CD8-positive, alpha-beta memory T cell (primary cell): ENCODE results near the gene PRKAG3. TPM values are rescaled to one million over a fixed set of nuclear protein-coding genes. Genes with fewer than 3 reads are reported as not detected.

Experiments
- CTCF ChIA-PET: fragments of 350-600 bp; sonication (Branson Sonifier 250); formaldehyde crosslinking; loops from one replicate; lab custom pipeline; 2021; ENCODE audit warnings: antibody characterized with exemption; lab: Charles Lee
- POLR2A ChIA-PET: fragments of 350-600 bp; sonication (Branson Sonifier 250); formaldehyde crosslinking; loops from one replicate; lab custom pipeline; 2021; ENCODE audit warnings: antibody characterized with exemption; lab: Charles Lee
- DNase-seq, 5 donors: peaks; one replicate each; pipeline versions ENCODE4 v3.0.0 to v3.0.0-alpha.2; 2020 to 2022; ENCODE audit warnings: mixed read lengths in 1 of 5
- H3K27ac ChIP-seq: one replicate; pipeline ENCODE4 v1.7.0; 2013; ENCODE audit warnings: low read depth, mild to moderate bottlenecking, low read length, moderate library complexity
- H3K27me3 ChIP-seq: 2 replicates; pipeline ENCODE4 v1.7.0; 2013; ENCODE audit warnings: low read length, mild to moderate bottlenecking; ENCODE audit not compliant: insufficient read depth, poor library complexity, severe bottlenecking
- H3K36me3 ChIP-seq: 2 replicates; pipeline ENCODE4 v1.7.0; 2013; ENCODE audit warnings: mild to moderate bottlenecking, low read length, moderate library complexity; ENCODE audit not compliant: insufficient read depth
- H3K4me1 ChIP-seq: 2 replicates; pipeline ENCODE4 v1.7.0; 2013; ENCODE audit warnings: mild to moderate bottlenecking, low read length, moderate library complexity; ENCODE audit not compliant: insufficient read depth
- H3K4me3 ChIP-seq: 2 replicates; pipeline ENCODE4 v1.7.0; 2013; ENCODE audit warnings: mild to moderate bottlenecking, low read length
- H3K9me3 ChIP-seq: 2 replicates; pipeline ENCODE4 v1.7.0; 2013; ENCODE audit warnings: mild to moderate bottlenecking, low read length
- H3K27ac Mint-ChIP-seq, 8 donors: one replicate each; pipeline ENCODE4 v1.8.0; 2020 to 2021; ENCODE audit warnings: mixed read lengths in 8 of 8, mild to moderate bottlenecking in 6 of 8, inconsistent platforms in 3 of 8, moderate library complexity in 3 of 8
- H3K27me3 Mint-ChIP-seq, 2 donors: one replicate each; pipeline ENCODE4 v1.8.0; 2020 to 2021; ENCODE audit warnings: mixed read lengths in 2 of 2, mild to moderate bottlenecking in 1 of 2, moderate library complexity in 1 of 2
- H3K36me3 Mint-ChIP-seq, 3 donors: one replicate each; pipeline ENCODE4 v1.8.0; 2020 to 2021; ENCODE audit warnings: mixed read lengths in 3 of 3, inconsistent platforms in 1 of 3, mild to moderate bottlenecking in 1 of 3
- H3K4me1 Mint-ChIP-seq, 3 donors: one replicate each; pipeline ENCODE4 v1.8.0; 2020 to 2021; ENCODE audit warnings: mixed read lengths in 3 of 3, inconsistent platforms in 1 of 3, mild to moderate bottlenecking in 1 of 3
- H3K4me3 Mint-ChIP-seq, 7 donors: one replicate each; pipeline ENCODE4 v1.8.0; 2020 to 2021; ENCODE audit warnings: mixed read lengths in 7 of 7, mild to moderate bottlenecking in 6 of 7, moderate library complexity in 4 of 7, inconsistent platforms in 2 of 7
- H3K9me3 Mint-ChIP-seq, 5 donors: one replicate each; pipeline ENCODE4 v1.8.0; 2020 to 2022; ENCODE audit warnings: mixed read lengths in 5 of 5, mild to moderate bottlenecking in 3 of 5, moderate library complexity in 2 of 5, inconsistent platforms in 1 of 5
- polyA plus RNA-seq: library from polyadenylated mRNA; unstranded; fragments of 300-500 nt; fragmentation: Illumina TruSeq; gene quantifications from one replicate; pipeline ENCODE4 v1.2.3, GENCODE V29; 2021
- total RNA-seq, 2 experiments: library from RNA; stranded (reverse); gene quantifications; one replicate each; pipeline ENCODE4 v1.2.3, GENCODE V29; 2021

PRKAG3 gene
- total and polyA plus RNA-seq, 3 experiments from 2014 or later = not detected

- DNase-seq = no peak
- Histone ChIP-seq H3K4me3 (no peak overlapping the region), H3K9me3 (no peaks in the 10 kb centered on the region), H3K27ac (no peak overlapping the region), H3K27me3 (peaks cover 5% of the 10 kb centered on the region), H3K36me3 (no peaks in the 10 kb centered on the region), H3K4me1 (no peaks in the 10 kb centered on the region)
- Mint-ChIP-seq H3K4me3 (no peak overlapping the region), H3K27me3 (peaks cover 11 to 48% of the 10 kb centered on the region in 2 donors), H3K4me1 (no peaks in the 10 kb centered on the region), H3K36me3 (no peaks in the 10 kb centered on the region), H3K27ac (no peak overlapping the region), H3K9me3 (no peaks in the 10 kb centered on the region)
- ChIA-PET POLR2A (no interaction called here), CTCF (interaction anchor here (1.4 kb wide), 1 partner anchor 13 kb away, joined by 3 read pairs; no protein-coding TSS in a partner anchor)
These were observed 15.0 kb downstream of the PRKAG3 start for GRCh38 chr2:218816561-218817011.

- no peaks in the 10 kb centered on the region for H3K36me3 ChIP-seq
- Mint-ChIP-seq H3K27ac (no peak overlapping the region), H3K4me1 (no peaks in the 10 kb centered on the region), H3K27me3 (peaks cover 9 to 49% of the 10 kb centered on the region in 2 donors), H3K36me3 (no peaks in the 10 kb centered on the region), H3K4me3 (no peak overlapping the region), H3K9me3 (no peaks in the 10 kb centered on the region)
- ChIA-PET CTCF (no interaction called here), POLR2A (no interaction called here)
- no peak overlapping the region for H3K4me3 ChIP-seq
- peaks cover 5% of the 10 kb centered on the region for H3K27me3 ChIP-seq
- DNase-seq = no peak
- H3K27ac ChIP-seq = no peak overlapping the region
- H3K9me3 ChIP-seq = no peaks in the 10 kb centered on the region
- H3K4me1 ChIP-seq = no peaks in the 10 kb centered on the region
These were observed 16.0 kb downstream of the PRKAG3 start for GRCh38 chr2:218815649-218816048.

- no peak for DNase-seq
- H3K36me3 Mint-ChIP-seq = no peaks in the 10 kb centered on the region
- CTCF ChIA-PET = no interaction called here
- peaks cover 6 to 46% of the 10 kb centered on the region in 2 donors for H3K27me3 Mint-ChIP-seq
- POLR2A ChIA-PET = no interaction called here
- H3K27ac Mint-ChIP-seq = no peak overlapping the region
- no peaks in the 10 kb centered on the region for H3K36me3 ChIP-seq
- no peaks in the 10 kb centered on the region for H3K9me3 Mint-ChIP-seq
- no peak overlapping the region for H3K4me3 Mint-ChIP-seq
- H3K4me3 ChIP-seq = no peak overlapping the region
- H3K27ac ChIP-seq = no peak overlapping the region
- no peaks in the 10 kb centered on the region for H3K9me3 ChIP-seq
- H3K4me1 ChIP-seq = no peaks in the 10 kb centered on the region
- no peaks in the 10 kb centered on the region for H3K4me1 Mint-ChIP-seq
- peaks cover 5% of the 10 kb centered on the region for H3K27me3 ChIP-seq
These were observed 16.4 kb downstream of the PRKAG3 start for GRCh38 chr2:218815244-218815637.

- no peaks in the 10 kb centered on the region for H3K9me3 ChIP-seq
- ChIA-PET POLR2A (no interaction called here), CTCF (no interaction called here)
- no peak overlapping the region for H3K4me3 Mint-ChIP-seq
- no peaks in the 10 kb centered on the region for H3K36me3 ChIP-seq
- H3K27me3 ChIP-seq = peaks cover 5% of the 10 kb centered on the region
- peaks cover 6 to 47% of the 10 kb centered on the region in 2 donors for H3K27me3 Mint-ChIP-seq
- H3K4me3 ChIP-seq = no peak overlapping the region
- no peaks in the 10 kb centered on the region for H3K9me3 Mint-ChIP-seq
- DNase-seq = no peak
- H3K36me3 Mint-ChIP-seq = no peaks in the 10 kb centered on the region
- H3K27ac Mint-ChIP-seq = peak overlapping the region in 1 of 8 donors; percentile 53
- no peaks in the 10 kb centered on the region for H3K4me1 ChIP-seq
- no peaks in the 10 kb centered on the region for H3K4me1 Mint-ChIP-seq
- H3K27ac ChIP-seq = no peak overlapping the region
These were observed 16.9 kb downstream of the PRKAG3 start for GRCh38 chr2:218814540-218815243.

- H3K27ac ChIP-seq = no peak overlapping the region
- H3K27ac Mint-ChIP-seq = peak overlapping the region in 1 of 8 donors; percentile 38
- H3K36me3 ChIP-seq = no peaks in the 10 kb centered on the region
- ChIA-PET POLR2A (no interaction called here), CTCF (no interaction called here)
- H3K4me3 ChIP-seq = no peak overlapping the region
- no peak overlapping the region for H3K4me3 Mint-ChIP-seq
- H3K9me3 ChIP-seq = no peaks in the 10 kb centered on the region
- H3K4me1 Mint-ChIP-seq = no peaks in the 10 kb centered on the region
- H3K4me1 ChIP-seq = no peaks in the 10 kb centered on the region
- peaks cover 9 to 50% of the 10 kb centered on the region in 2 donors for H3K27me3 Mint-ChIP-seq
- DNase-seq = no peak
- H3K36me3 Mint-ChIP-seq = no peaks in the 10 kb centered on the region
- peaks cover 5% of the 10 kb centered on the region for H3K27me3 ChIP-seq
- no peaks in the 10 kb centered on the region for H3K9me3 Mint-ChIP-seq
These were observed 17.7 kb downstream of the PRKAG3 start for GRCh38 chr2:218813771-218814460.

- CTCF ChIA-PET = no interaction called here
These were observed 18.7 kb downstream of the PRKAG3 start for GRCh38 chr2:218812861-218813260.

GRCh38 chr2:218812096-218812815, 19.3 kb downstream of the PRKAG3 start:
- no peak for DNase-seq
- Mint-ChIP-seq H3K27me3 (peaks cover 9 to 58% of the 10 kb centered on the region in 2 donors), H3K4me3 (no peak overlapping the region), H3K27ac (peak overlapping the region in 1 of 8 donors; percentile 57), H3K36me3 (no peaks in the 10 kb centered on the region), H3K4me1 (no peaks in the 10 kb centered on the region), H3K9me3 (no peaks in the 10 kb centered on the region)
- Histone ChIP-seq H3K36me3 (no peaks in the 10 kb centered on the region), H3K4me1 (no peaks in the 10 kb centered on the region), H3K9me3 (no peaks in the 10 kb centered on the region), H3K27me3 (no peaks in the 10 kb centered on the region), H3K4me3 (no peak overlapping the region), H3K27ac (no peak overlapping the region)
- ChIA-PET POLR2A (no interaction called here), CTCF (no interaction called here)

More at GRCh38 chr2:218812861-218813260, 18.7 kb downstream of the PRKAG3 start:
- DNase-seq = no peak
- Mint-ChIP-seq H3K27me3 (peaks cover 9 to 58% of the 10 kb centered on the region in 2 donors), H3K9me3 (no peaks in the 10 kb centered on the region), H3K4me3 (no peak overlapping the region), H3K36me3 (no peaks in the 10 kb centered on the region), H3K27ac (no peak overlapping the region), H3K4me1 (no peaks in the 10 kb centered on the region)
- Histone ChIP-seq H3K27me3 (peaks cover 5% of the 10 kb centered on the region), H3K9me3 (no peaks in the 10 kb centered on the region), H3K4me3 (no peak overlapping the region), H3K4me1 (no peaks in the 10 kb centered on the region), H3K36me3 (no peaks in the 10 kb centered on the region), H3K27ac (no peak overlapping the region)
- POLR2A ChIA-PET = no interaction called here

GRCh38 chr2:218811382-218811781, 20.2 kb downstream of the PRKAG3 start:
- H3K27ac ChIP-seq = no peak overlapping the region
- no peak overlapping the region for H3K4me3 ChIP-seq
- ChIA-PET POLR2A (no interaction called here), CTCF (no interaction called here)
- no peak overlapping the region for H3K4me3 Mint-ChIP-seq
- no peaks in the 10 kb centered on the region for H3K9me3 Mint-ChIP-seq
- H3K36me3 Mint-ChIP-seq = no peaks in the 10 kb centered on the region
- no peaks in the 10 kb centered on the region for H3K4me1 ChIP-seq
- no peaks in the 10 kb centered on the region for H3K9me3 ChIP-seq
- DNase-seq = no peak
- no peak overlapping the region for H3K27ac Mint-ChIP-seq
- H3K4me1 Mint-ChIP-seq = no peaks in the 10 kb centered on the region
- peaks cover 3% of the 10 kb centered on the region for H3K27me3 ChIP-seq
- H3K27me3 Mint-ChIP-seq = peaks cover 10 to 59% of the 10 kb centered on the region in 2 donors
- H3K36me3 ChIP-seq = no peaks in the 10 kb centered on the region
